Calu3 (cell line): Measurements from ENCODE around the gene ZNF22. TPM values are rescaled to one million over a fixed set of nuclear protein-coding genes. Genes with fewer than 3 reads are reported as not detected.

Source experiments
- BruUV-seq: library from RNA; stranded (reverse); fragments of 400-500 nt; replicated peaks from 2 replicates; lab custom pipeline; 2021; lab: Mats Ljungman, UMichigan
- CTCF ChIA-PET: fragments of 300-600 bp; sonication (Branson Sonifier 250); formaldehyde crosslinking; loops from one replicate; lab custom pipeline; 2022; ENCODE audit warnings: antibody characterized with exemption; lab: Charles Lee
- DNase-seq: peaks from one replicate; pipeline ENCODE4 v3.0.0; 2022
- H3K27ac Mint-ChIP-seq: one replicate; pipeline ENCODE4 v1.8.0; 2022; ENCODE audit warnings: mixed read lengths; ENCODE audit not compliant: unreplicated experiment
- H3K27me3 Mint-ChIP-seq: one replicate; pipeline ENCODE4 v1.8.0; 2022; ENCODE audit warnings: mixed read lengths; ENCODE audit not compliant: unreplicated experiment
- H3K36me3 Mint-ChIP-seq: one replicate; pipeline ENCODE4 v1.8.0; 2022; ENCODE audit warnings: mild to moderate bottlenecking, moderate library complexity, mixed read lengths; ENCODE audit not compliant: insufficient read depth, unreplicated experiment
- H3K4me1 Mint-ChIP-seq: one replicate; pipeline ENCODE4 v1.8.0; 2022; ENCODE audit warnings: mild to moderate bottlenecking, low read depth, mixed read lengths; ENCODE audit not compliant: unreplicated experiment
- H3K4me3 Mint-ChIP-seq: one replicate; pipeline ENCODE4 v1.8.0; 2022; ENCODE audit warnings: mild to moderate bottlenecking, low read depth, moderate library complexity, mixed read lengths; ENCODE audit not compliant: unreplicated experiment
- H3K9me3 Mint-ChIP-seq: one replicate; pipeline ENCODE4 v1.8.0; 2022; ENCODE audit warnings: low read depth, mixed read lengths; ENCODE audit not compliant: unreplicated experiment
- CTCF ChIP-seq: fragments of 200-600 bp; IDR thresholded peaks from one replicate; pipeline ENCODE4 v1.8.0; 2022; ENCODE audit warnings: antibody characterized with exemption; ENCODE audit not compliant: unreplicated experiment
- intact Hi-C: fragments of 100-400 bp; cut with micrococcal nuclease; formaldehyde crosslinking; loops from one replicate; pipeline ENCODE4 v1.10.0; 2022; ENCODE audit not compliant: unreplicated experiment
- total RNA-seq: library from RNA; stranded (reverse); gene quantifications from 2 replicates; pipeline ENCODE4 v1.2.3, GENCODE V29; 2022

The ZNF22 gene
- total RNA-seq, 1 experiment from 2014 or later = 11.9 TPM

- no peak for DNase-seq
- peaks cover 8% of the 10 kb centered on the region for H3K4me1 Mint-ChIP-seq
- H3K9me3 Mint-ChIP-seq = no peaks in the 10 kb centered on the region
- peaks cover under 1% of the 10 kb centered on the region for H3K27me3 Mint-ChIP-seq
- H3K36me3 Mint-ChIP-seq = no peaks in the 10 kb centered on the region
- no peak overlapping the region for H3K27ac Mint-ChIP-seq
- no peak overlapping the region for H3K4me3 Mint-ChIP-seq
- TF ChIP-seq CTCF = no peak
- BruUV-seq = no TSS peak
- CTCF ChIA-PET = interaction anchor here (0.7 to 1.6 kb wide), 3 partner anchors 16 to 61 kb away, joined by 4 to 6 read pairs (median 5); partner anchors contain the start of gene DEPP1
- intact Hi-C loops = loop anchor here (5.0 kb wide), 1 partner anchor 62 kb away; no protein-coding TSS in a partner anchor
These were observed 6.6 kb upstream of the ZNF22 start for GRCh38 chr10:44993922-44994751.

- Mint-ChIP-seq H3K27ac (no peak overlapping the region), H3K36me3 (peaks cover 3% of the 10 kb centered on the region), H3K4me3 (no peak overlapping the region), H3K27me3 (peaks cover 9% of the 10 kb centered on the region), H3K4me1 (peaks cover 13% of the 10 kb centered on the region), H3K9me3 (peaks cover 4% of the 10 kb centered on the region)
- no TSS peak for BruUV-seq
- DNase-seq = no peak
- intact Hi-C loops = loop anchor here (5.0 kb wide), 1 partner anchor 63 kb away; no protein-coding TSS in a partner anchor
- no peak for TF ChIP-seq CTCF
- CTCF ChIA-PET = interaction anchor here (0.7 to 1.6 kb wide), 3 partner anchors 16 to 62 kb away, joined by 4 to 6 read pairs (median 5); partner anchors contain the start of gene DEPP1
These were observed 5.8 kb upstream of the ZNF22 start for GRCh38 chr10:44994752-44995530.

- intact Hi-C loops = no loop called here
- peaks cover 6% of the 10 kb centered on the region for H3K9me3 Mint-ChIP-seq
These were observed 5.2 kb upstream of the ZNF22 start for GRCh38 chr10:44995581-44995913.

More at GRCh38 chr10:44995581-44995913, 5.2 kb upstream of the ZNF22 start:
- TF ChIP-seq CTCF = no peak
- Mint-ChIP-seq H3K36me3 (peaks cover 9% of the 10 kb centered on the region), H3K4me1 (peaks cover 13% of the 10 kb centered on the region), H3K27me3 (peaks cover 13% of the 10 kb centered on the region), H3K27ac (no peak overlapping the region), H3K4me3 (no peak overlapping the region)
- no TSS peak for BruUV-seq
- DNase-seq = no peak
- CTCF ChIA-PET = no interaction called here
